ENCODE data around the gene PTPRE. TPM values are rescaled to one million over a fixed set of nuclear protein-coding genes. Genes with fewer than 3 reads are reported as not detected.

The PTPRE gene
- total and polyA plus RNA-seq, 2 of the 4 experiments (the other 2 are of a cell fraction), result 0.34 to 0.54 TPM

DNA sequence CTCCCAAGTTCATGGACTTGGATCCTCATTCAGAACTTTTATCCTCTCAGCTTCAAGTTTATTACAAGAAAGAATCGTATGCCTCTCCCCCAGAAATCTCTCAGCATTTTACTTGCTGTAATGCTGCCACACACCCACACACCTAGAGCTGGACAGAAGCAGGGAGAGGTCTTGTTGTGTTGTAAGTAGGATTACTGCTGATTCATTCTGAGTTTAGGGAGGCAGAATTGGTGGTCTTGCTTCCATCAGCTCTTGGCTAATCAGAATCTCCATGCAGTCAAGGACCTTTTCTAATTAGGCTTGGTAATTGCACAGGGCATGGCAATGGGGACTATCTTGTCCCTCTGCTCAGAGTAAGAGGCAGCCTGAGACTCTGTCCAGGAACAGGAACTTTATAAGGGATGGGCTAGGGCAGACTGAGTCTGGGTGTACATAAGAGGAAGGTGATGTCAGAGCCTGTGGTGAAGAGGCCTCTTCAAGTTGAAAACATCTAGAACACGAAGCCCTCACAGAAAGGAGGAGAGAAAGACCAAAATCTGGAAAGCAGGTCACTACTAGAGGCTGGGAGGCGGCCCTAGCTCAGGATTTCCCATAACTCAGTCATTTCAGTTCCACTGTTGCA is 7.0 kb upstream of the PTPRE start:
- no peaks in the 10 kb centered on the region for H3K4me1 ChIP-seq (ENCODE audit: control insufficient read depth, insufficient read depth, low read length)
- no peak overlapping the region for H3K4me2 ChIP-seq (ENCODE audit: low read depth, low read length)
- no peak overlapping the region for H3K27ac ChIP-seq (ENCODE audit: insufficient read depth, low read length)
- no peak overlapping the region for H2BK5ac ChIP-seq (ENCODE audit: low read depth, low read length, poor library complexity, severe bottlenecking)
- H3K23ac ChIP-seq (ENCODE audit: low read depth, low read length), result no peak overlapping the region
- no peak overlapping the region for H2BK120ac ChIP-seq (ENCODE audit: low read depth, low read length)
- H4K20me1 ChIP-seq (ENCODE audit: insufficient read depth, low read length), result no peaks in the 10 kb centered on the region
- H3K79me1 ChIP-seq (ENCODE audit: low read depth in 1 of 2, low read length in 2 of 2), result no peaks in the 10 kb centered on the region
- WGBS, 2 experiments (ENCODE audit: extremely low coverage in 2 of 2, insufficient read length in 1 of 2), result no CpG with 5 or more reads among the region's 3 CpGs
- BruUV-seq (replicated peaks), result no TSS peak
- H2BK15ac ChIP-seq (ENCODE audit: low read depth, low read length), result no peak overlapping the region
- H2AK5ac ChIP-seq (ENCODE audit: low read depth, low read length), result no peak overlapping the region
- no peak overlapping the region for H2AK9ac ChIP-seq (replicated peaks; ENCODE audit: low read depth, low read length, poor library complexity)
- in situ Hi-C loops (cut with MboI; ENCODE audit: low sequenced_read_pairs) (loop anchor here (5.0 kb wide), 1 partner anchor 112 kb away; no protein-coding TSS in a partner anchor), intact Hi-C loops (cut with micrococcal nuclease) (loop anchor here (10.0 kb wide), 1 partner anchor 255 kb away; no protein-coding TSS in a partner anchor), dilution Hi-C loops (cut with HindIII; ENCODE audit: low sequenced_read_pairs, unreplicated experiment) (no loop called here)
- H3K18ac ChIP-seq (ENCODE audit: low read depth, low read length), result no peak overlapping the region
- ATAC-seq (ENCODE audit: low read depth) (no peak), DNase-seq (no peak)
- H3K56ac ChIP-seq (ENCODE audit: extremely low read depth, insufficient read depth, low read length), result no peak overlapping the region
- no peak overlapping the region for H4K91ac ChIP-seq (ENCODE audit: insufficient read depth, low read depth, low read length)
- H3K9ac ChIP-seq (ENCODE audit: low read depth, low read length), result no peak overlapping the region
- H3K14ac ChIP-seq (replicated peaks; ENCODE audit: low read depth, low read length), result no peak overlapping the region
- H3K4ac ChIP-seq (ENCODE audit: low read depth, low read length), result no peak overlapping the region
- no peaks in the 10 kb centered on the region for H3K9me1 ChIP-seq (ENCODE audit: insufficient read depth, low read length)
- ChIA-PET POLR2A (ENCODE audit: unreplicated experiment) (no interaction called here), CTCF (no interaction called here)
- H3K36me3 ChIP-seq (ENCODE audit: control insufficient read depth, insufficient read depth, low read length), result no peaks in the 10 kb centered on the region
- no peak overlapping the region for H2BK20ac ChIP-seq (ENCODE audit: low read depth, low read length)
- H4K5ac ChIP-seq (ENCODE audit: low read depth, low read length), result no peak overlapping the region
- TF ChIP-seq USF2 (IDR thresholded peaks at IDR 0.05; ENCODE audit: low read depth, low read length) (no peak), ELK1 (IDR thresholded peaks at IDR 0.05; ENCODE audit: borderline replicate concordance, low read depth, low read length) (no peak)
- H3K27me3 ChIP-seq (ENCODE audit: control insufficient read depth, insufficient read depth, low read length), result no peaks in the 10 kb centered on the region; the same call in 1 of the 2 replicates
- H4K8ac ChIP-seq (ENCODE audit: low read depth in 2 of 2, low read length in 2 of 2), result no peak overlapping the region
- H2AFZ ChIP-seq (replicated peaks; ENCODE audit: low read length, poor library complexity), result no peak overlapping the region
- no peak overlapping the region for H3K4me3 ChIP-seq (ENCODE audit: insufficient read depth, low read depth, low read length)
- no peaks in the 10 kb centered on the region; the same call in 1 of the 2 replicates for H3K9me3 ChIP-seq (ENCODE audit: control insufficient read depth, insufficient read depth, low read length)
